Central memory CD8-positive, alpha-beta T cell (primary cell): Measurements from ENCODE around the gene COX5B.

Experiments used
- ATAC-seq: fragments of 150-1000 bp; cut with Tn5 transposase; replicated peaks from 2 replicates; pipeline ENCODE4 v1.10.0; 2022; ENCODE audit warnings: mild to moderate bottlenecking, moderate FRiP score, moderate number of reproducible peaks; ENCODE audit not compliant: poor library complexity, severe bottlenecking; ENCODE audit errors: extremely low read depth
- DNase-seq, 2 donors: peaks; one replicate each; pipeline ENCODE4 v3.0.0; 2021; ENCODE audit warnings: low spot score in 2 of 2
- H3K27ac Mint-ChIP-seq: one replicate; pipeline ENCODE4 v1.8.0; 2022; ENCODE audit warnings: low read depth, mild to moderate bottlenecking, moderate library complexity, mixed read lengths
- H3K27me3 Mint-ChIP-seq: one replicate; pipeline ENCODE4 v1.8.0; 2022; ENCODE audit warnings: mixed read lengths
- H3K36me3 Mint-ChIP-seq: one replicate; pipeline ENCODE4 v1.8.0; 2022; ENCODE audit warnings: mild to moderate bottlenecking, moderate library complexity, mixed read lengths; ENCODE audit not compliant: insufficient read depth
- H3K4me1 Mint-ChIP-seq: one replicate; pipeline ENCODE4 v1.8.0; 2022; ENCODE audit warnings: mixed read lengths
- H3K4me3 Mint-ChIP-seq: one replicate; pipeline ENCODE4 v1.8.0; 2022; ENCODE audit warnings: mild to moderate bottlenecking, moderate library complexity, mixed read lengths
- H3K9me3 Mint-ChIP-seq: one replicate; pipeline ENCODE4 v1.8.0; 2022; ENCODE audit warnings: mixed read lengths

The COX5B gene

DNA sequence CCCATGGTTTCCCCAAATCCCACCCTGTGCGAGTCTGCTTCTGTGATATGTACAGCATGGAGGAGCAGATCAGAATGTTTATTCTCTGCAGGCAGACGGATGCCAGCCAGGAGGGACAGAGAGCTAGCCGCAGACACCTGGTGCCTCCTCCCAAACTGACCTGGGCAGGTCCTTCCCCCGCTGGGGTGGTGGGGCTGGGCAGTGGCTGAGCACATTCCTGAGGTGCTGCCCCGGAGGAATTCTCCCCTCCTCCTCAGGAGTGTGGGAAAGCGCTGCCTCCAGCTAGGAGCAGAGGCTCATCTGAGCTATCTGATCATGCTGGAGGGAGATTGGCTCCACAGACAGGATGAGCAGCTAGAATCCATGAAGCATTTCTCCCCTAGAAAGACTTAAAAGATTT is 45.3 kb downstream of the COX5B start:
- no peaks in the 10 kb centered on the region for H3K9me3 Mint-ChIP-seq
- no peaks in the 10 kb centered on the region for H3K36me3 Mint-ChIP-seq
- ATAC-seq (no peak), DNase-seq (no peak)
- no peaks in the 10 kb centered on the region for H3K27me3 Mint-ChIP-seq
- no peaks in the 10 kb centered on the region for H3K4me1 Mint-ChIP-seq
- H3K4me3 Mint-ChIP-seq: no peak overlapping the region
- no peak overlapping the region for H3K27ac Mint-ChIP-seq

GRCh38 chr2:97693476-97693875 is 47.6 kb downstream of the COX5B start:
- Mint-ChIP-seq H3K4me1 (no peaks in the 10 kb centered on the region), H3K9me3 (no peaks in the 10 kb centered on the region), H3K27me3 (no peaks in the 10 kb centered on the region), H3K36me3 (no peaks in the 10 kb centered on the region), H3K4me3 (no peak overlapping the region), H3K27ac (no peak overlapping the region)
- ATAC-seq (no peak), DNase-seq (no peak)

DNA sequence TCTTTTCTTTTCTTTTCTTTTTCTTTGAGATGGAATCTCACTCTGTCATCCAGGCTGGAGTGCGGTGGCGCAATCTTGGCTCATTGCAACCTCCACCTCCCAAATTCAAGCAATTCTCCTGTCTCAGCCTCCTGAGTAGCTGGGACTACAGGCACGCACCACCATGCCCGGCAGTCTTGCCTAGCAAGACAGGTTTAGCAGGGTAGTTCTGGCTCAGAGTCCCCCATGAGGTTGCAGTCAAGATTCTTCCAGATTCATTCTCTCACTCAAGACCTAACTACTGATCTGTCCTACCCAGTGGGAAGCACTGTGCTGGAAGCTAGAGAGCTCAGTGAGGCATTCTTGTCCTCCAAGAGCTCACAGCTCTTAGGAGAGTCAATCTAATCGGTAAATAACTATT is 49.9 kb downstream of the COX5B start:
- ATAC-seq (no peak), DNase-seq (no peak)
- Mint-ChIP-seq H3K9me3 (no peaks in the 10 kb centered on the region), H3K4me1 (peaks cover 9% of the 10 kb centered on the region), H3K36me3 (peaks cover 3% of the 10 kb centered on the region), H3K4me3 (no peak overlapping the region), H3K27me3 (no peaks in the 10 kb centered on the region), H3K27ac (peak overlapping the region; percentile 42)

DNA sequence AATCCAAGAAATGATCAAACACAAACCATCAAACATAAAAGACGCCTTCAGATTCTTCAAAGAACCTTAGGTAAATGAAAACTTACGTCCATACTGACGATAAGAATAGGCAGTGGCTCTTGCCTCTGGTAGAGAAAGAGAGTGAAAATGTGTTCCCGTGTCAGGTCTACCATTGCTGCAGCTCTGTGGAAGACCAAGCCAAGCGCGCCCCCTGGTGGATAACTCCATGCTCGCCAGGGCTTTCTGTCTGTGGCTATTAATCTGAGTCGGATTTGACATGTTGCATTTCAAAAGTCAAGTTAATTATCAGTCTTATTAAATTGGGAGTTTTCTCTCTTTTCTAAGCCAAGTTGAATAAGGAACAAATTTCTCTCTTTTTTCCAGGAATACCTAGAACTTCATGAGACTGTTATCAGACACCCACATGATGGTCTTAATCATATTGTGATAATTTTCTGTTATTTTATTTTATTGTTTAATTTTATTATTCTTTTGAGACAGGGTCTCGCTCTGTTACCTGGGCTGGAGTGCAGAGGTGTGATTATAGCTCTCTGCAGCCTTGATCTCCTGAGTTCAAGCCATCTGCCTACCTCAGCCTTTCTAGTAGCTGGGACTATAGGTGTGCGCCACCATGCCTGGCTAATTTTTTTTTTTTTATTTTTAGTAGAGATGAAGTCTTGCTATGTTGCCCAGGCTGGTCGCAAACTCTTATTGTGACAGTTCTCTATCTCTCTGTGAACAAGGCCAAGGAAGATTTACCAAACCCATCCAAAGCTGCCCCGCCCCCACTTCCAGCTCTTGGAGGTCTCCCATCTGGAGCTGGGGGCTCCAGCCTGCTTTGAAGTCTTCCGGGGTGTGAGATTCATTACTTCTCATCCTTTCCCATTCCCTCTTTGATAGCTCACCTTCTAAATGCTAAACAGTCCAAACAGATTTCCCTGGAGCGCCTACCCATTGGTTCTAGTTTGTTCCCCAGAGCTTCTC is 51.7 kb downstream of the COX5B start:
- DNase-seq (peak; percentile 84 to 93), ATAC-seq (peak; percentile 90)
- Mint-ChIP-seq H3K9me3 (no peaks in the 10 kb centered on the region), H3K27me3 (no peaks in the 10 kb centered on the region), H3K4me1 (peaks cover 9% of the 10 kb centered on the region), H3K27ac (no peak overlapping the region), H3K4me3 (no peak overlapping the region), H3K36me3 (peaks cover 3% of the 10 kb centered on the region)
